Activated CD8-positive, alpha-beta memory T cell treated with anti-CD3 and anti-CD28 coated beads, Interleukin-2, amount 50 U/mL, for 4 hours (primary cell): ENCODE data around the gene HDAC4.

Experiments
- DNase-seq: peaks from one replicate; pipeline ENCODE4 v3.0.0-alpha.2; 2020

The HDAC4 gene

DNA sequence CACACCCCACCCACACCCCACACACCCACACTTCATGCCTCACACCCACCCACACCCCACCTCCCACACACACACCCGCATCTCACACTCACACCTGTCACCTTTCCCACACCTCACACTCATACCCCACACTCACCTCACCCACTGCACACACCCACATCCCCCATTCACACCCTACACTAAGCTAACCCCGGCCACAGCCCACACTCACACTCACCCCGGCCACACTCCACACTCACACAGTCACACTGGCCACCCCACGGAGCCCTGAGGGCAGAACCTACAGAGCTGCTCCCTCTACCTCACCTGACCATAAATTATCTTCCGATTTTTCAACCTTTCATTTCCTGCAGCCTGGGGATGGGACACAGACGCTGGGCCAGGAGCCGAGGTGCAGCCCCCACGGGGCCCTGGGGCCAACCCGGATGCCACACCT is 241.3 kb downstream of the HDAC4 start:
- DNase-seq = peak; percentile 8

DNA sequence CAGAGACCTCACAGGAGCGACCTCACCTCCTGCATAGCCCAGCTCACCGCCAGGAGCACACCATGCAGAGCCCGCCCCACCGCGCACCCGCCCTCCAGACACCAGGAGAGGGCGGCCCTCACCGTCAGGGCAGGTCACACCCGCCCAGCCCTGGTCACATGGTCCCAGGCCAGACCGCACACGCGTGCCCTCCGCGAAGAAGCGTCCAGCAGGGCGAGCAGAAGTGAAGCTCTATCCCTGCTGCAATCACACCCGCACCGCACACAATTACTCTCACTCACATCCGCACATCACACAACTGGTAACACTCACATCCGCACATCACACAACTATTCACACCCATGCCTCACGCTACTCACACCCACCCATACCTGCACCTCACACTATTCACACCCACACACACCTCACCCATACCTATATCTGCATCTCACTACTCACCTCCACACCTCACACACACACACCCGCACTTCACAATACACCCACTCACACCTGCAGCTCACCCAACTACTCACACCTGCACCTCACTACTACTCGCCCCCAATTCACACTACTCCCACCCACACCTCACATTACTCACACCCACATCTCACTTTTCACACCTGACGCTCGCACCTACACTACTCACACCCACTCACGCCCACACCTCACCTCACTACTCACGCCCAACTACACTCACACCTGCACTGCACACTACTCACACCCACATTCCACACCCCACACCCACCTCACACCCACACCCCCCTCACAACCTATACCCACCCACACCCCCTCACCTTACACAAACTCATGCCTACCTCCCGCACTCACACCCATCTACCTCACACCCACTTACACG is 242.0 kb downstream of the HDAC4 start:
- peak; percentile 11 for DNase-seq

GRCh38 chr2:239157771-239158170 is 243.0 kb downstream of the HDAC4 start:
- peak; percentile 5 for DNase-seq

- DNase-seq = no peak
Measured at GRCh38 chr2:239157269-239157668, 243.6 kb downstream of the HDAC4 start.

- DNase-seq = peak; percentile 4
Measured at GRCh38 chr2:239156516-239157265, 244.1 kb downstream of the HDAC4 start.

- peak; percentile 3 for DNase-seq
Measured at GRCh38 chr2:239155806-239156480, 244.9 kb downstream of the HDAC4 start.

GRCh38 chr2:239154971-239155805 is 245.6 kb downstream of the HDAC4 start:
- DNase-seq = peak; percentile 9

- peak; percentile 11 for DNase-seq
Measured at GRCh38 chr2:239153806-239154591, 246.8 kb downstream of the HDAC4 start.

DNA sequence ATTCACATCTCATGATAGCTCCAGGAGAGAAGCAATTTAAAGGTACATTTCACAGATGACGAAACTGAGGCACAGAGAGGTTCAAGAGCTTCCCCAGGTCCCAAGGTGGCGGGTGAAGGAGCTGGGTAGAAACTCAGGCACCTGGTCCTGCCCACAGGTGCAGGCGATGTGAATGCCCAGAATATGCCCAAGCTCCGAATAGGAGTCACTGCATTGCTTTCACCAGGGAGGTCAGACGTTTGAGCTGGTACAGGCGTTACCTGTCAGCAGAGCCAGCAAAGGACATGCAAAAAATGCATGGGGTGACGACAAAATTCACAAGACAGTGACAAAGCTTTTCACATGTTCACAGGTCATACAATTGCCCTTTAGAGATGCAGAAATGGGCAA is 247.9 kb downstream of the HDAC4 start:
- DNase-seq = no peak

- DNase-seq = peak; percentile 13
Measured at GRCh38 chr2:239152239-239152915, 248.4 kb downstream of the HDAC4 start.

DNA sequence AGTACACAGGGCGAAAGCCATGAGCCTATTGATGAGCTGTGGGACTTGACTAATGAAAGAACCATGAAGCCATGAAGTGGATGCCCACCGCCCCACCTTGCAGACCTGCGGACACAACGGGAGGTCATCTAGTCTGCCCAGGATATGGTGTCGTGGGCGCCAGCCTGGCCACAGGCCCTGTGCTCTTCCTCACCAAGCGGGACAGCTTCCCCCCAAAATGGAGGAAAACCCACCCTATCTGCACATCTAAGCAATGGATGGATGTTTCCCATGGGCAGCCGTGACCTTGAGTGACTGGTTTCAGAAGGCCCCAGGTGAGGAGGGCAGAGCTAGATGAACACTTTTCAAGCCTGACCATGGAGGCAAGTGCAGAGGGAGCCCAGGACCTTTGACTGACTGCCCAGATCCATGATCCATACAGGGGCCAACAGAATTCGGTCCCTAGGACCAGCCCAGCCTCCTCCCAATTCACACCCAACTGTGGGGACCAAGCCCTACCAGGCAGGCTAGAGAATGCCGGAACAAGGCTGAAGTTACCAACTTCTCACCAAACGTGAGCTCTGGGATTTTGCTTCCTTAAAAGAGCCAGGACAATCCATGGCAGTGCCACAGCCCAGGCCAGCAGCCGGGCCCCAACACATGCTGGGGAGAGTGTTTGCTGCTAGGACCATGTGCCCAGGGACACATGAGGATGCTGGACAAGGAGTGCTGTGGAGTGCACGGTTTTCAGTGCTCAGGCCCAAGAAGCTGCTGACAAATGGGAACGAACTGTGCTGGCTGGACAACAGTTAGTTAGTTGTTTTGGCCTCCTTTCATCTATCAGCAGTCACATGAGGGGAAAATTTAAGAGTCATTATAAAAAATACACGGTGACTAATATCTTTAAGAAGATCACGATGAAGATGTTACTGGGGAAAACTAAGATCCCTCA is 249.4 kb downstream of the HDAC4 start:
- DNase-seq = peak; percentile 11

DNA sequence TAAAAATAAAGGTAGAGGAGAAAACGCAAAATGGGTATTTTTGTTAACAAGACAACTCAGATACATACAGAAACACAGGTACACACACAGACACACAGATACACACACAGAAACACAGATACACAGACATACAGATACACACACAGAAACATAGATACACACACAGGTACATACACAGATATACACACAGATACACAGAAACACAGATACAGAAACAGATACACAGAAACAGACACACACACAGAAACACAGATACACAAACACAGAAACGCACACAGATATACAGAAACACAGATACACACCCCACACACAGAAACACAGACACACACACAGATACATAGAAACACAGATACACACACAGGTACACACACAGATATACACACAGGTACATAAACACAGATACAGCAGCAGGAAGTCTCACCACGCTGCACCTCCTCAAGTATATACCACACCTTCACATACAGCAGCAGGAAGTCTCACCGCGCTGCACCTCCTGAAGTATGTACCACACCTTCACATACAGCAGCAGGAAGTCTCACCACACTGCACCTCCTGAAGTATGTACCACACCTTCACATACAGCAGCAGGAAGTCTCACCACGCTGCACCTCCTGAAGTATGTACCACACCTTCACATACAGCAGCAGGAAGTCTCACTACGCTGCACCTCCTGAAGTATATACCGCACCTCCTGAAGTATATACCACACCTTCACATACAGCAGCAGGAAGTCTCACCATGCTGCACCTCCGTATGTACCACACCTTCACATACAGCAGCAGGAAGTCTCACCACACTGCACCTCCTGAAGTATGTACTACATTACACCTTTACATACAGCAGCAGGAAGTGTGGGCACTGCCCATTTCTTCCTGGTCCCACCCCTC is 250.5 kb downstream of the HDAC4 start:
- peak; percentile 10 for DNase-seq

- DNase-seq = peak; percentile 7
Measured at GRCh38 chr2:239149501-239149900, 251.3 kb downstream of the HDAC4 start.

DNA sequence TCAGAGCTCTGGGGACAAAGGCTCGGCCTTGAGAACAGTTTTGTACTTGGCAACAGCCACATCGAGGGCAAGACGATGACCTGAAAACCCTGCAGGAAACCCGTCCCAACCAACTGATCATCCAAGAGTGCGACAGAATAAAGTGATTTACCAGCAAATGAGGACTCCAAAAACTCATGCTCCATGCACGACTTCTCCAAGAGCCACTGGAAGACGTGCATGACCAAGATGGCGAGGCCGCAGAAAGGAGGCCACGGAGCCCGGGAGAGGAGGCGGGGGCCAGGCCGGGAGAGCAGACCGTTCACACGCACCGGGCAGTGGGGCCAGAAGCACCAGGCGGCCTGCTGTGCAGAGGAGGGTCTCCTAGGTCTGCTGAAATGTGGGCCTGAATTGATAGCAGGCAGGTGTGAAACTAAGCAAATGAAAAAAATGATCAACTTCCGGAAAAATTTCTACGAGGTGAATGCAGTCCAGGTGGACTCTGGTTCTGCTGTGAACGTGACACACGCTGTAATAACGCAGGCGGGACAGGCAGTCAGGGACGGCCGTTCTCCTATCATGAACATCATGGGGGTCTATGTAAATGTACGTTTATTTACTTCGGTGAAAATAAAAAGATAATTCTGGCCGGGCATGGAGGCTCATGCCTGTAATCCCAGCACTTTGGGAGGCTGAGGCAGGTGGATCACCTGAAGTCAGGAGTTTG is 252.2 kb downstream of the HDAC4 start:
- peak; percentile 7 for DNase-seq

DNA sequence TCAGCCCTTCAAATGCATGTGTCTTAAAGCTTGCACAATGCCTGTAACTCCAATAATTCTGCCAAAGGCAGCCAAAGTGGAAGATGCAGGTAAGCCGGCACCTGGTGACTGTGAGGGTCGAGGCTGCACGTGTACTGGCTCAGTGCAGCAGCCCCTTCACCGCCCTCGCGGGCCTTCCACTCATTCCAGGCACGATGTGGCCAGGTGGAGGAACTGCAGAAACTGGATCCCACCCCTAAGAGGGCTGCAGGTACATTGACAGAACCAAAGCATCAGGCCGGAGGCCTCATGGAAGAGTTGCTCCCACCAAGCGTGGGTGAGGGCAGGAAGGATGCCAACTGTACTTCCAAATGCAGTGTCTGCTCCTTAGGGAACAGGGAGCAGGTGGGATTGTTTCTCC is 253.4 kb downstream of the HDAC4 start:
- no peak for DNase-seq

DNA sequence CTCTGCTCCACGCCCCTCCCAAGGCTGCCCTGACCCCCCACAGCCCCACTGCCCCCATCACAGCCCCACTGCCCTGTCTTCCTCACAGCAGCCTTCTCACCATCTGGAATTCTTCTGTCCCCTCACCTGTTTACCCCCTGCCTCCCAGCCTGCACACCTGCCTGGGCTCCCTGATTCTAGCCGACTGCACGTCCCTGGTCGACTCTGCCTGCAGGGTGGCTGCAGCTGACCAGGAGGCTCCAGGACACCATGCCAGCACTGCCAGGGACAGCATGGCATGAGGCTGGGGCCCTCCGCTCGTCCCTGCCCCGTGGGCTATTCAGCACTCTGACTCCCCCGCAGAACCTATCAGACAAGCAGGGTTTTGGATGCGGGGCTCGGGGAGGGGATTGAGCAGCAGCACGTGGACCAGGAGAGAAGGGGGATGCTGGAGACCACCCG is 254.1 kb downstream of the HDAC4 start:
- no peak for DNase-seq

GRCh38 chr2:239146011-239146641 is 254.7 kb downstream of the HDAC4 start:
- DNase-seq = no peak

GRCh38 chr2:239145601-239146000 is 255.2 kb downstream of the HDAC4 start:
- DNase-seq = no peak
